ENCODE measurements around the gene L2HGDH. TPM values are rescaled to one million over a fixed set of nuclear protein-coding genes. Genes with fewer than 3 reads are reported as not detected.

L2HGDH gene
- total RNA-seq, 2 experiments from 2014 or later = 1.7 to 3.1 TPM

DNA sequence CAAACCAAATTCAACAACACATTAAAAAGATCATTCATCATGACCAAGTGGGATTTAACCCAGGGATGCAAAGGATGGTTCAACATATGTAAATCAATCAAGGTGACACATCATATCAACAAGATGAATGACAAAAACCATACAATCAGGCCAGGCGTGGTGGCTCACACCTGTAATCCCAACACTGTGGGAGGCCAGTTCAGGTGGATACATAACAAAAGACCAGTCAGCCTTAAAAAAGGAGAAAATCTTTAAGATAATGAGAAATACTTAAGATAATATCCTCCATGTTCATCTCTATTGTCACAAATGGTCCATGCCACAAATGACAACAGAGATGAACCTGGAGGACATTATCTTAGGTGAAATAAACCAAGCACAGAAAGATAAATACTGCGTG lies 12.4 kb downstream of the L2HGDH start:
- ATAC-seq (ENCODE audit: poor library complexity) = no peak

GRCh38 chr14:50290306-50290705 lies 21.7 kb downstream of the L2HGDH start:
- Histone ChIP-seq H3K27ac (ENCODE audit: low read depth in 1 of 2, low read length in 2 of 2) (no peak overlapping the region), H3K9me3 (ENCODE audit: control insufficient read depth in 1 of 2, insufficient read depth in 1 of 2, low read length in 2 of 2) (no peaks in the 10 kb centered on the region), H3K4me3 (ENCODE audit: low read length) (no peak overlapping the region), H3K27me3 (ENCODE audit: control insufficient read depth in 1 of 2, insufficient read depth in 2 of 2, low read length in 2 of 2) (no peaks in the 10 kb centered on the region), H3K4me1 (ENCODE audit: insufficient read depth, low read length) (no peaks in the 10 kb centered on the region), H3K36me3 (ENCODE audit: insufficient read depth, low read length) (no peaks in the 10 kb centered on the region)
- no peak overlapping the region for H3K4me3 Mint-ChIP-seq
- no peak for DNase-seq
- H3K4me1 Mint-ChIP-seq (ENCODE audit: low read depth) = no peaks in the 10 kb centered on the region
- H3K27me3 Mint-ChIP-seq = no peaks in the 10 kb centered on the region
- no peak overlapping the region for H3K27ac Mint-ChIP-seq
- no peaks in the 10 kb centered on the region for H3K9me3 Mint-ChIP-seq
- ChIA-PET CTCF (interaction anchor here (1.2 kb wide), 1 partner anchor 231 kb away, joined by 3 read pairs; no protein-coding TSS in a partner anchor), POLR2A (no interaction called here)
- no peak for TF ChIP-seq CTCF (IDR thresholded peaks at IDR 0.05)
- intact Hi-C loops (cut with DNase I, micrococcal nuclease) = no loop called here
- ATAC-seq (ENCODE audit: poor library complexity) = no peak
- peaks cover 27% of the 10 kb centered on the region for H3K36me3 Mint-ChIP-seq (ENCODE audit: low read depth)

More for the DNA sequence above, 12.4 kb downstream of the L2HGDH start:
- no peak for DNase-seq
- ChIA-PET POLR2A (no interaction called here), CTCF (no interaction called here)
- no peaks in the 10 kb centered on the region for H3K36me3 ChIP-seq (ENCODE audit: insufficient read depth, low read length)
- Mint-ChIP-seq H3K4me3 (no peak overlapping the region), H3K27ac (no peak overlapping the region), H3K4me1 (ENCODE audit: low read depth) (no peaks in the 10 kb centered on the region), H3K9me3 (no peaks in the 10 kb centered on the region), H3K27me3 (no peaks in the 10 kb centered on the region), H3K36me3 (ENCODE audit: low read depth) (peaks cover 25% of the 10 kb centered on the region)
- H3K4me1 ChIP-seq (ENCODE audit: insufficient read depth, low read length) = no peaks in the 10 kb centered on the region
- H3K27me3 ChIP-seq (ENCODE audit: control insufficient read depth in 1 of 2, insufficient read depth in 2 of 2, low read length in 2 of 2) = no peaks in the 10 kb centered on the region
- H3K27ac ChIP-seq (ENCODE audit: low read depth in 1 of 2, low read length in 2 of 2) = no peak overlapping the region
- no peaks in the 10 kb centered on the region for H3K9me3 ChIP-seq (ENCODE audit: control insufficient read depth in 1 of 2, insufficient read depth in 1 of 2, low read length in 2 of 2)
- H3K4me3 ChIP-seq (ENCODE audit: low read length) = no peak overlapping the region
- TF ChIP-seq CTCF (IDR thresholded peaks at IDR 0.05) = no peak
- intact Hi-C loops (cut with DNase I, micrococcal nuclease) = no loop called here

GRCh38 chr14:50288146-50288545 lies 23.9 kb downstream of the L2HGDH start:
- Histone ChIP-seq H3K9me3 (ENCODE audit: control insufficient read depth in 1 of 2, insufficient read depth in 1 of 2, low read length in 2 of 2) (no peaks in the 10 kb centered on the region), H3K4me3 (ENCODE audit: low read length) (no peak overlapping the region), H3K27ac (ENCODE audit: low read depth in 1 of 2, low read length in 2 of 2) (no peak overlapping the region), H3K27me3 (ENCODE audit: control insufficient read depth in 1 of 2, insufficient read depth in 2 of 2, low read length in 2 of 2) (no peaks in the 10 kb centered on the region), H3K36me3 (ENCODE audit: insufficient read depth, low read length) (no peaks in the 10 kb centered on the region), H3K4me1 (ENCODE audit: insufficient read depth, low read length) (no peaks in the 10 kb centered on the region)
- Mint-ChIP-seq H3K36me3 (ENCODE audit: low read depth) (peaks cover 16% of the 10 kb centered on the region), H3K9me3 (no peaks in the 10 kb centered on the region), H3K4me1 (ENCODE audit: low read depth) (no peaks in the 10 kb centered on the region), H3K27ac (no peak overlapping the region), H3K27me3 (no peaks in the 10 kb centered on the region), H3K4me3 (no peak overlapping the region)
- ATAC-seq (ENCODE audit: poor library complexity) = no peak
- ChIA-PET POLR2A (no interaction called here), CTCF (no interaction called here)
- no peak for TF ChIP-seq CTCF (IDR thresholded peaks at IDR 0.05)
- intact Hi-C loops (cut with DNase I, micrococcal nuclease) = no loop called here
- no peak for DNase-seq
